Keratinocyte (primary cell): Measurements from ENCODE around the gene PXDC1.
"Not testable (repeated sequence)": the region's sequence is repeated elsewhere in the genome, so short reads cannot be mapped to it uniquely, and the experiment has no call there.

Experiments
- EZH2 ChIP-seq: IDR thresholded peaks from one replicate; pipeline ENCODE4 v1.6.1; 2012; ENCODE audit warnings: inconsistent platforms, mild to moderate bottlenecking, low read length, moderate library complexity
- TF ChIP-seq, protein P1 (sequence below), 3 experiments: IDR thresholded peaks in 1 of 3; conservative IDR thresholded peaks in 1 of 3; optimal IDR thresholded peaks in 1 of 3; 2 replicates in 2 of 3; 3 replicates in 1 of 3; pipeline versions ENCODE3 to v1.5.1; 2011; ENCODE audit warnings: low read length in 3 of 3, mild to moderate bottlenecking in 3 of 3, moderate library complexity in 2 of 3, control low read depth in 1 of 3, inconsistent platforms in 1 of 3; ENCODE audit not compliant: insufficient read depth in 2 of 3; ENCODE audit errors: extremely low read depth in 1 of 3

GRCh38 chr6:3757998-3758841, 6.7 kb upstream of the PXDC1 start:
- TF ChIP-seq, protein P1, sequence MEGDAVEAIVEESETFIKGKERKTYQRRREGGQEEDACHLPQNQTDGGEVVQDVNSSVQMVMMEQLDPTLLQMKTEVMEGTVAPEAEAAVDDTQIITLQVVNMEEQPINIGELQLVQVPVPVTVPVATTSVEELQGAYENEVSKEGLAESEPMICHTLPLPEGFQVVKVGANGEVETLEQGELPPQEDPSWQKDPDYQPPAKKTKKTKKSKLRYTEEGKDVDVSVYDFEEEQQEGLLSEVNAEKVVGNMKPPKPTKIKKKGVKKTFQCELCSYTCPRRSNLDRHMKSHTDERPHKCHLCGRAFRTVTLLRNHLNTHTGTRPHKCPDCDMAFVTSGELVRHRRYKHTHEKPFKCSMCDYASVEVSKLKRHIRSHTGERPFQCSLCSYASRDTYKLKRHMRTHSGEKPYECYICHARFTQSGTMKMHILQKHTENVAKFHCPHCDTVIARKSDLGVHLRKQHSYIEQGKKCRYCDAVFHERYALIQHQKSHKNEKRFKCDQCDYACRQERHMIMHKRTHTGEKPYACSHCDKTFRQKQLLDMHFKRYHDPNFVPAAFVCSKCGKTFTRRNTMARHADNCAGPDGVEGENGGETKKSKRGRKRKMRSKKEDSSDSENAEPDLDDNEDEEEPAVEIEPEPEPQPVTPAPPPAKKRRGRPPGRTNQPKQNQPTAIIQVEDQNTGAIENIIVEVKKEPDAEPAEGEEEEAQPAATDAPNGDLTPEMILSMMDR (optimal IDR thresholded peaks at IDR 0.05 in 1 of 3, IDR thresholded peaks at IDR 0.05 in 1 of 3, conservative IDR thresholded peaks at IDR 0.05 in 1 of 3; ENCODE audit: extremely low read depth in 1 of 3, insufficient read depth in 2 of 3, low read length in 3 of 3), result not testable (repeated sequence)
- TF ChIP-seq EZH2, result not testable (repeated sequence)
